Hematopoietic multipotent progenitor cell (in vitro differentiated cells): Measurements from ENCODE around the gene ADGB. TPM values are rescaled to one million over a fixed set of nuclear protein-coding genes. Genes with fewer than 3 reads are reported as not detected.
"Not testable (repeated sequence)": the region's sequence is repeated elsewhere in the genome, so short reads cannot be mapped to it uniquely, and the experiment has no call there.

Experiments used
- DNase-seq, 3 donors: peaks; one replicate each; pipeline ENCODE4 v3.0.0-alpha.2; 2011 to 2015; ENCODE audit warnings: low read depth in 2 of 3, low spot score in 2 of 3
- total RNA-seq: library from RNA; depleted of rRNA; stranded (reverse); fragments of >200 nt; gene quantifications from one replicate; pipeline ENCODE4 v1.2.3, GENCODE V29; 2012

ADGB gene
- total RNA-seq, 1 donor, result under 0.01 TPM

- no peak for DNase-seq
Measured at GRCh38 chr6:146739696-146740095, 140.9 kb downstream of the ADGB start.

- DNase-seq, result no peak
Measured at GRCh38 chr6:146741609-146742008, 142.8 kb downstream of the ADGB start.

- DNase-seq, result no peak
Measured at GRCh38 chr6:146753306-146753705, 154.5 kb downstream of the ADGB start.

GRCh38 chr6:146767632-146768031, 168.9 kb downstream of the ADGB start:
- peak in 1 of 3 donors; percentile 62 for DNase-seq

- no peak for DNase-seq
Measured at GRCh38 chr6:146768722-146769121, 169.9 kb downstream of the ADGB start.

GRCh38 chr6:146770275-146770964, 171.6 kb downstream of the ADGB start:
- DNase-seq, result peak in 1 of 3 donors; percentile 54

- peak in 2 of 3 donors; percentile 92 to 98 for DNase-seq
Measured at GRCh38 chr6:146770965-146771735, 172.4 kb downstream of the ADGB start.

- peak in 2 of 3 donors; percentile 35 to 74 for DNase-seq
Measured at GRCh38 chr6:146775220-146775619, 176.4 kb downstream of the ADGB start.

GRCh38 chr6:146781836-146782235, 183.1 kb downstream of the ADGB start:
- DNase-seq, result no peak

- peak in 2 of 3 donors; percentile 52 to 84 for DNase-seq
Measured at GRCh38 chr6:146785001-146785585, 186.3 kb downstream of the ADGB start.

- no peak for DNase-seq
Measured at GRCh38 chr6:146787876-146788508, 189.2 kb downstream of the ADGB start.

GRCh38 chr6:146790561-146791091, 191.9 kb downstream of the ADGB start:
- no peak for DNase-seq

GRCh38 chr6:146791930-146792329, 193.2 kb downstream of the ADGB start:
- DNase-seq, result no peak

- DNase-seq, result not testable (repeated sequence)
Measured at GRCh38 chr6:146793218-146793617, 194.4 kb downstream of the ADGB start.

GRCh38 chr6:146795479-146796133, 196.8 kb downstream of the ADGB start:
- no peak for DNase-seq

GRCh38 chr6:146803167-146803566, 204.4 kb downstream of the ADGB start:
- DNase-seq, result not testable (repeated sequence)

- DNase-seq, result no peak
Measured at GRCh38 chr6:146803601-146804000, 204.8 kb downstream of the ADGB start.

GRCh38 chr6:146805546-146806325, 207.0 kb downstream of the ADGB start:
- DNase-seq, result no peak

- DNase-seq, result not testable (repeated sequence)
Measured at GRCh38 chr6:146809014-146809413, 210.2 kb downstream of the ADGB start.
